ENCODE measurements around the gene PTPRD. TPM values are rescaled to one million over a fixed set of nuclear protein-coding genes. Genes with fewer than 3 reads are reported as not detected.

The PTPRD gene
- total RNA-seq, 1 experiment from 2014 or later = 32.5 TPM

- no peak overlapping the region for H3K18ac ChIP-seq (ENCODE audit: insufficient read length, low read depth, low read length)
- no peak overlapping the region for H3T11ph ChIP-seq (ENCODE audit: low read length)
- H4K91ac ChIP-seq (ENCODE audit: insufficient read length, low read depth, low read length) = no peak overlapping the region
- H2BK120ac ChIP-seq (ENCODE audit: low read depth, low read length, poor library complexity, severe bottlenecking) = no peak overlapping the region
- H3K23ac ChIP-seq (ENCODE audit: insufficient read length, low read depth, low read length) = no peak overlapping the region
- TF ChIP-seq CTCF (conservative IDR thresholded peaks at IDR 0.05) = no peak
- H3K23me2 ChIP-seq (ENCODE audit: insufficient read length, low read depth, low read length, poor library complexity, severe bottlenecking) = no peaks in the 10 kb centered on the region
- H3K9me3 Mint-ChIP-seq = no peaks in the 10 kb centered on the region
- H2AK5ac ChIP-seq (ENCODE audit: insufficient read length, low read length) = no peak overlapping the region
- H3K4me1 Mint-ChIP-seq = no peaks in the 10 kb centered on the region
- no peak overlapping the region for H4K5ac ChIP-seq (ENCODE audit: insufficient read length, low read depth, low read length)
- no peak overlapping the region for H2BK5ac ChIP-seq (ENCODE audit: insufficient read length, low read length)
- H4K20me1 ChIP-seq (ENCODE audit: control insufficient read depth, insufficient read depth, insufficient read length) = no peaks in the 10 kb centered on the region
- H3K79me1 ChIP-seq (ENCODE audit: insufficient read depth, low read depth, low read length, poor library complexity, severe bottlenecking) = no peaks in the 10 kb centered on the region
- H3K79me2 ChIP-seq (ENCODE audit: insufficient read depth, low read length) = no peaks in the 10 kb centered on the region
- H3K27me3 ChIP-seq (ENCODE audit: insufficient read depth, low read length) = no peaks in the 10 kb centered on the region
- no peaks in the 10 kb centered on the region for H3K27me3 Mint-ChIP-seq (ENCODE audit: low read depth)
- no peak overlapping the region for H2BK20ac ChIP-seq (ENCODE audit: low read depth, low read length, poor library complexity, severe bottlenecking)
- no peak overlapping the region for H3K56ac ChIP-seq (ENCODE audit: insufficient read length, low read depth, low read length)
- H3K4ac ChIP-seq (ENCODE audit: low read depth, low read length) = no peak overlapping the region
- H3K27ac ChIP-seq (ENCODE audit: insufficient read length, low read depth, low read length) = no peak overlapping the region
- no peak overlapping the region for H3K9ac ChIP-seq (ENCODE audit: extremely low read depth, insufficient read length, low read length)
- H3K4me3 Mint-ChIP-seq = no peak overlapping the region
- no peak overlapping the region for H2BK12ac ChIP-seq (ENCODE audit: insufficient read length, low read depth, low read length)
- no peak overlapping the region for H4K8ac ChIP-seq (replicated peaks; ENCODE audit: insufficient read length, low read depth, low read length)
- no peaks in the 10 kb centered on the region for H3K4me1 ChIP-seq (ENCODE audit: insufficient read depth, low read length)
- H3K9me3 ChIP-seq (ENCODE audit: control insufficient read depth, low read depth, low read length) = no peaks in the 10 kb centered on the region
- no peak for DNase-seq
- no CpG with 5 or more reads among the region's 4 CpGs for WGBS (ENCODE audit: extremely low coverage, insufficient read length, low lambda C conversion rate)
- H3K27ac Mint-ChIP-seq = no peak overlapping the region; a peak in 1 of 7 replicates
- no peak overlapping the region for H3K4me2 ChIP-seq (ENCODE audit: insufficient read depth, insufficient read length, low read length)
- H3K36me3 Mint-ChIP-seq (ENCODE audit: insufficient read depth in 1 of 3, low read depth in 3 of 3) = peaks cover 0 to 7% (median 0%) of the 10 kb centered on the region in 3 experiments; a peak in 2 of 7 replicates
- H2AFZ ChIP-seq (ENCODE audit: low read length) = no peak overlapping the region
- H2BK15ac ChIP-seq (ENCODE audit: low read depth, low read length) = no peak overlapping the region
- H3K14ac ChIP-seq (ENCODE audit: insufficient read depth, low read length) = no peak overlapping the region
Observed at GRCh38 chr9:8769153-8769552, 1843.6 kb downstream of the PTPRD start.

Data from H9 (cell line).